Measurements from ENCODE around the gene C7orf33.

DNA sequence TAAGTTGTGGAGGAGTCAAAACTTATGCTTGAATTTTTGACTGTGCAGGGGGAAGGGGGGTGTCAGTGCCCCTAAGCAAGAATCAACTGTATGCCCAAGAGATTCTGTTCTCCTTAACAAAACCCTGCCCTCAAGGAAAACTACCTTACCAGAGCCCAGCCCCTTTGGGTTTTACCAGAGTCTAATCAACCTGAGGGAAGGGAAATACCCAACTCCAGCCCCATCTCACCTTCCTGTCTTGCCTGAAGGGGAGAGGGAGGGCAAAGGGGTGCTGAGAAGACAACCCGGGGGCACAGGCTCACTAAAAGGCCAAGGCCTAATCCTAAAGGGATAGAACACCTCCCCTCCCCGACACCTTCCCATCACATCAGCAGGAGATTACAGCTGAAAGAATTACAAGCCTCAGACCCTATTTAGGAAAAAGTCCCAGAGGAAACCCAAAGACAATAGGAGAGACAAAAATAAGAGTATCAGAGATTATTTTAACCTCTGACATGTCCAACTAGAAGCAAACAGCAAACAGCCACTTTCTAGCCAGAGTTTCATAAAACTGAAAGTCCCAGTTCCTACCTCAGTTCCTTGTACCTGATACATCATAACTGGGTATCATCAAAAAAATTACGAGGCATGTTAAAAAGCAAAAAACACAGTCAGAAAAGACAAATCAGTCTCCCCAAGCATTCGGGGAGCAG, 26.8 kb upstream of the C7orf33 start:
- TF ChIP-seq, protein P1, sequence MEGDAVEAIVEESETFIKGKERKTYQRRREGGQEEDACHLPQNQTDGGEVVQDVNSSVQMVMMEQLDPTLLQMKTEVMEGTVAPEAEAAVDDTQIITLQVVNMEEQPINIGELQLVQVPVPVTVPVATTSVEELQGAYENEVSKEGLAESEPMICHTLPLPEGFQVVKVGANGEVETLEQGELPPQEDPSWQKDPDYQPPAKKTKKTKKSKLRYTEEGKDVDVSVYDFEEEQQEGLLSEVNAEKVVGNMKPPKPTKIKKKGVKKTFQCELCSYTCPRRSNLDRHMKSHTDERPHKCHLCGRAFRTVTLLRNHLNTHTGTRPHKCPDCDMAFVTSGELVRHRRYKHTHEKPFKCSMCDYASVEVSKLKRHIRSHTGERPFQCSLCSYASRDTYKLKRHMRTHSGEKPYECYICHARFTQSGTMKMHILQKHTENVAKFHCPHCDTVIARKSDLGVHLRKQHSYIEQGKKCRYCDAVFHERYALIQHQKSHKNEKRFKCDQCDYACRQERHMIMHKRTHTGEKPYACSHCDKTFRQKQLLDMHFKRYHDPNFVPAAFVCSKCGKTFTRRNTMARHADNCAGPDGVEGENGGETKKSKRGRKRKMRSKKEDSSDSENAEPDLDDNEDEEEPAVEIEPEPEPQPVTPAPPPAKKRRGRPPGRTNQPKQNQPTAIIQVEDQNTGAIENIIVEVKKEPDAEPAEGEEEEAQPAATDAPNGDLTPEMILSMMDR (IDR thresholded peaks at IDR 0.05) = no peak
- TF ChIP-seq POLR2AphosphoS5 (IDR thresholded peaks at IDR 0.05) (no peak), POLR2A (IDR thresholded peaks at IDR 0.05) (no peak)
